Right atrium auricular region (tissue), 2 donors: Measurements from ENCODE around the gene HCFC1R1. TPM values are rescaled to one million over a fixed set of nuclear protein-coding genes. Genes with fewer than 3 reads are reported as not detected.

ENCODE experiments used
- DNase-seq: peaks from one replicate; pipeline ENCODE4 v3.0.0-alpha.2; 2019; ENCODE audit warnings: low spot score
- H3K27ac ChIP-seq, 2 donors: fragments of 200-600 bp; sonication (generic); 1 replicate in 1 of 2; 2 replicates in 1 of 2; pipeline ENCODE4 v1.5.1; 2016 to 2019
- H3K27me3 ChIP-seq, 2 donors: fragments of 200-600 bp; sonication (generic); one replicate each; pipeline versions ENCODE4 v1.5.1 to v1.6.0; 2017 to 2019
- H3K36me3 ChIP-seq: fragments of 200-600 bp; sonication (generic); one replicate; pipeline ENCODE4 v1.5.1; 2016
- H3K4me1 ChIP-seq, 2 donors: fragments of 200-600 bp; sonication (generic); one replicate each; pipeline versions ENCODE4 v1.5.1 to v1.6.0; 2017 to 2019
- H3K4me3 ChIP-seq, 2 donors: fragments of 200-600 bp; sonication (generic); 1 replicate in 1 of 2; 2 replicates in 1 of 2; pipeline ENCODE4 v1.5.1; 2017 to 2019; ENCODE audit warnings: mild to moderate bottlenecking in 1 of 2, moderate library complexity in 1 of 2
- H3K9me3 ChIP-seq, 2 donors: fragments of 200-600 bp; sonication (generic); one replicate each; pipeline ENCODE4 v1.5.1; 2019
- CTCF ChIP-seq, 2 donors: fragments of 200-600 bp; sonication (generic); IDR thresholded peaks; one replicate each; pipeline ENCODE4 v1.5.1; 2019; ENCODE audit warnings: antibody characterized with exemption in 2 of 2
- total RNA-seq, 2 donors: library from RNA; depleted of rRNA; stranded (reverse); fragments of >200 nt; gene quantifications; one replicate each; pipeline ENCODE4 v1.1.0, GENCODE V29; 2016

Gene HCFC1R1
- total RNA-seq, 2 donors from 2014 or later, result 22.5 to 33.1 TPM

- no peaks in the 10 kb centered on the region for H3K27me3 ChIP-seq
- TF ChIP-seq CTCF (IDR thresholded peaks at IDR 0.05), result no peak
- H3K4me3 ChIP-seq, result no peak overlapping the region
- H3K9me3 ChIP-seq, result no peaks in the 10 kb centered on the region
- no peak for DNase-seq
- no peaks in the 10 kb centered on the region for H3K4me1 ChIP-seq
- no peak overlapping the region for H3K27ac ChIP-seq
- no peaks in the 10 kb centered on the region for H3K36me3 ChIP-seq
These were observed 31.2 kb downstream of the HCFC1R1 start for GRCh38 chr16:2992383-2993081.

GRCh38 chr16:2991566-2992261 lies 32.0 kb downstream of the HCFC1R1 start:
- H3K27me3 ChIP-seq, result no peaks in the 10 kb centered on the region

GRCh38 chr16:2990891-2991290 lies 32.9 kb downstream of the HCFC1R1 start:
- H3K27ac ChIP-seq, result no peak overlapping the region
- DNase-seq, result no peak
- H3K27me3 ChIP-seq, result no peaks in the 10 kb centered on the region
- H3K4me3 ChIP-seq, result no peak overlapping the region
- no peaks in the 10 kb centered on the region for H3K36me3 ChIP-seq
- no peak for TF ChIP-seq CTCF (IDR thresholded peaks at IDR 0.05)
- H3K9me3 ChIP-seq, result no peaks in the 10 kb centered on the region
- peaks cover 0 to 9% of the 10 kb centered on the region in 2 donors for H3K4me1 ChIP-seq

More at GRCh38 chr16:2991566-2992261, 32.0 kb downstream of the HCFC1R1 start:
- H3K36me3 ChIP-seq, result no peaks in the 10 kb centered on the region
- H3K4me1 ChIP-seq, result peaks cover 0 to under 1% of the 10 kb centered on the region in 2 donors
- H3K9me3 ChIP-seq, result no peaks in the 10 kb centered on the region
- H3K4me3 ChIP-seq, result no peak overlapping the region
- no peak for DNase-seq
- no peak for TF ChIP-seq CTCF (IDR thresholded peaks at IDR 0.05)
- H3K27ac ChIP-seq, result no peak overlapping the region

- DNase-seq, result no peak
- no peak overlapping the region for H3K27ac ChIP-seq
- TF ChIP-seq CTCF (IDR thresholded peaks at IDR 0.05), result no peak
These were observed 35.1 kb downstream of the HCFC1R1 start for GRCh38 chr16:2988590-2989099.

GRCh38 chr16:2987833-2988232 lies 35.9 kb downstream of the HCFC1R1 start:
- no peak overlapping the region for H3K27ac ChIP-seq
- peaks cover 0 to 33% of the 10 kb centered on the region in 2 donors for H3K4me1 ChIP-seq
- no peaks in the 10 kb centered on the region for H3K27me3 ChIP-seq
- no peak for DNase-seq
- no peaks in the 10 kb centered on the region for H3K36me3 ChIP-seq
- TF ChIP-seq CTCF (IDR thresholded peaks at IDR 0.05), result no peak
- H3K9me3 ChIP-seq, result no peaks in the 10 kb centered on the region
- H3K4me3 ChIP-seq, result no peak overlapping the region

More at GRCh38 chr16:2988590-2989099, 35.1 kb downstream of the HCFC1R1 start:
- peaks cover 0 to 29% of the 10 kb centered on the region in 2 donors for H3K4me1 ChIP-seq
- no peaks in the 10 kb centered on the region for H3K9me3 ChIP-seq
- H3K27me3 ChIP-seq, result no peaks in the 10 kb centered on the region
- H3K36me3 ChIP-seq, result no peaks in the 10 kb centered on the region
- H3K4me3 ChIP-seq, result no peak overlapping the region
